Heart left ventricle (tissue), 13 donors: ENCODE measurements around the gene SLC16A10.

ENCODE experiments used
- CTCF ChIP-seq, 12 donors: fragments of 200-600 bp; sonication (generic) in 4 of 12; IDR thresholded peaks; one replicate each; pipeline versions ENCODE4 v1.5.0 to v1.8.0; 2018 to 2022; ENCODE audit warnings: antibody characterized with exemption in 12 of 12, mild to moderate bottlenecking in 5 of 12
- POLR2A ChIP-seq, 2 donors: fragments of 450-650 bp; IDR thresholded peaks; one replicate each; pipeline ENCODE4 v1.6.1; 2017; ENCODE audit warnings: antibody characterized with exemption in 2 of 2, mild to moderate bottlenecking in 2 of 2, moderate library complexity in 2 of 2
- donor health status: ischemic (EF 13 %, LVEDD 7.1; RV severe dilation, severe dysfunction).
- donor health status: DM: no; HTN: yes; CAD: no.
- donor health status: DM: no; HTN: no; CAD: no.
- donor health status: ischemic (EF 25% LVEDD 6.9; RV normal size, moderate dysfunction).
- donor health status: ischemic (EF 25% LVEDD 5.7; RV mildly dilated, moderate dysfunction).
- donor health status: ischemic (EF 35%, LVEDD 5.7; RV mildly dilated, moderate dysfunction).
- donor health status: nonischemic (EF 11% LVEDD 7.7; RV severe dilation, severe dysfunction).
- donor health status: DM: yes; HTN: yes; CAD: no.
- donor health status: PGD.
- donor health status: ischemic (EF 29% LVEDD 5.4; RV normal size, mild dysfunction).
- donor health status: nonischemic (EF 23%, LVEDD 6.1; RV moderate dilation, normal function).

- TF ChIP-seq CTCF (IDR thresholded peaks at IDR 0.05) (no peak), POLR2A (IDR thresholded peaks at IDR 0.05) (peak; percentile 68 to 95)
Observed at GRCh38 chr6:111087106-111087835, at the start of gene SLC16A10.
